ENCODE measurements around the gene PATJ.

Gene PATJ

DNA sequence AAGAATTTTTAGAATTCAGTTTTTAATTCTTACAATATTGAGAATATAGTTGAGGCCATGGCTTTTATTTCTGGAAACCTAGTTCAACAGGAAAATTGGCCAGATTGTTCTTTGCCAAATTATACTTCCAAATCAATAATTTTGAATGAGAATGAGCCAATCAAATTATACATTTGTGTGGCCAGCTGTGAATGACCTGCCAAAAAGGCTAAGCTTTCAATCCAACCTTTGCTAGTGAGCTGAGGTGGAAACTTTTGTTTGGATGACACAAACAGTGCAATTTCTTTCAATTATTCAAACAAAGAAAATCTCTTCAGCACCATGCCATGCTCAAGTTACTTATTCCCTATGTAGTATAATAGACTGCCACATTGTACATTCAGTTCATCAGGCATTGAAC lies 167.8 kb downstream of the PATJ start:
- TF ChIP-seq IKZF3 (tag by site-specific recombination; IDR thresholded peaks at IDR 0.05), result no peak
- TF ChIP-seq ZNF138 (tag by site-specific recombination; IDR thresholded peaks at IDR 0.05; ENCODE audit: borderline replicate concordance), result no peak
- no peak for TF ChIP-seq ZNF837 (tag by site-specific recombination; IDR thresholded peaks at IDR 0.05)
- TF ChIP-seq, protein P1, sequence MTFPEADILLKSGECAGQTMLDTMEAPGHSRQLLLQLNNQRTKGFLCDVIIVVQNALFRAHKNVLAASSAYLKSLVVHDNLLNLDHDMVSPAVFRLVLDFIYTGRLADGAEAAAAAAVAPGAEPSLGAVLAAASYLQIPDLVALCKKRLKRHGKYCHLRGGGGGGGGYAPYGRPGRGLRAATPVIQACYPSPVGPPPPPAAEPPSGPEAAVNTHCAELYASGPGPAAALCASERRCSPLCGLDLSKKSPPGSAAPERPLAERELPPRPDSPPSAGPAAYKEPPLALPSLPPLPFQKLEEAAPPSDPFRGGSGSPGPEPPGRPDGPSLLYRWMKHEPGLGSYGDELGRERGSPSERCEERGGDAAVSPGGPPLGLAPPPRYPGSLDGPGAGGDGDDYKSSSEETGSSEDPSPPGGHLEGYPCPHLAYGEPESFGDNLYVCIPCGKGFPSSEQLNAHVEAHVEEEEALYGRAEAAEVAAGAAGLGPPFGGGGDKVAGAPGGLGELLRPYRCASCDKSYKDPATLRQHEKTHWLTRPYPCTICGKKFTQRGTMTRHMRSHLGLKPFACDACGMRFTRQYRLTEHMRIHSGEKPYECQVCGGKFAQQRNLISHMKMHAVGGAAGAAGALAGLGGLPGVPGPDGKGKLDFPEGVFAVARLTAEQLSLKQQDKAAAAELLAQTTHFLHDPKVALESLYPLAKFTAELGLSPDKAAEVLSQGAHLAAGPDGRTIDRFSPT (tag by site-specific recombination; IDR thresholded peaks at IDR 0.05), result no peak
- no peak for TF ChIP-seq ZXDB (tag by site-specific recombination; IDR thresholded peaks at IDR 0.05)
- TF ChIP-seq ZNF169 (tag by site-specific recombination; IDR thresholded peaks at IDR 0.05), result no peak
- TF ChIP-seq SCRT2 (tag by site-specific recombination; IDR thresholded peaks at IDR 0.05), result no peak
- TF ChIP-seq ZNF335 (tag by site-specific recombination; conservative IDR thresholded peaks at IDR 0.05), result no peak
- TF ChIP-seq, protein P2, sequence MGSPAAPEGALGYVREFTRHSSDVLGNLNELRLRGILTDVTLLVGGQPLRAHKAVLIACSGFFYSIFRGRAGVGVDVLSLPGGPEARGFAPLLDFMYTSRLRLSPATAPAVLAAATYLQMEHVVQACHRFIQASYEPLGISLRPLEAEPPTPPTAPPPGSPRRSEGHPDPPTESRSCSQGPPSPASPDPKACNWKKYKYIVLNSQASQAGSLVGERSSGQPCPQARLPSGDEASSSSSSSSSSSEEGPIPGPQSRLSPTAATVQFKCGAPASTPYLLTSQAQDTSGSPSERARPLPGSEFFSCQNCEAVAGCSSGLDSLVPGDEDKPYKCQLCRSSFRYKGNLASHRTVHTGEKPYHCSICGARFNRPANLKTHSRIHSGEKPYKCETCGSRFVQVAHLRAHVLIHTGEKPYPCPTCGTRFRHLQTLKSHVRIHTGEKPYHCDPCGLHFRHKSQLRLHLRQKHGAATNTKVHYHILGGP (tag by site-specific recombination; IDR thresholded peaks at IDR 0.05), result no peak
- no peak for TF ChIP-seq ZNF561 (tag by site-specific recombination; IDR thresholded peaks at IDR 0.05; ENCODE audit: borderline replicate concordance)
- TF ChIP-seq OVOL3 (tag by site-specific recombination; IDR thresholded peaks at IDR 0.05), result no peak
- TF ChIP-seq ZNF548 (tag by site-specific recombination; IDR thresholded peaks at IDR 0.05), result no peak
- Histone ChIP-seq H3K4me3 (ENCODE audit: low read depth, low read length) (no peak overlapping the region), H3K4me1 (ENCODE audit: control insufficient read depth, insufficient read depth, low read length) (no peaks in the 10 kb centered on the region), H3K9me3 (ENCODE audit: control insufficient read depth, insufficient read depth, low read depth, low read length) (no peaks in the 10 kb centered on the region), H3K36me3 (ENCODE audit: control insufficient read depth in 2 of 2, insufficient read depth in 1 of 2, low read length in 2 of 2) (peaks cover 4 to 22% of the 10 kb centered on the region in 2 experiments), H3K27ac (ENCODE audit: extremely low read depth, low read depth, low read length) (no peak overlapping the region)
- ChIA-PET POLR2A (no interaction called here), CTCF (no interaction called here)

DNA sequence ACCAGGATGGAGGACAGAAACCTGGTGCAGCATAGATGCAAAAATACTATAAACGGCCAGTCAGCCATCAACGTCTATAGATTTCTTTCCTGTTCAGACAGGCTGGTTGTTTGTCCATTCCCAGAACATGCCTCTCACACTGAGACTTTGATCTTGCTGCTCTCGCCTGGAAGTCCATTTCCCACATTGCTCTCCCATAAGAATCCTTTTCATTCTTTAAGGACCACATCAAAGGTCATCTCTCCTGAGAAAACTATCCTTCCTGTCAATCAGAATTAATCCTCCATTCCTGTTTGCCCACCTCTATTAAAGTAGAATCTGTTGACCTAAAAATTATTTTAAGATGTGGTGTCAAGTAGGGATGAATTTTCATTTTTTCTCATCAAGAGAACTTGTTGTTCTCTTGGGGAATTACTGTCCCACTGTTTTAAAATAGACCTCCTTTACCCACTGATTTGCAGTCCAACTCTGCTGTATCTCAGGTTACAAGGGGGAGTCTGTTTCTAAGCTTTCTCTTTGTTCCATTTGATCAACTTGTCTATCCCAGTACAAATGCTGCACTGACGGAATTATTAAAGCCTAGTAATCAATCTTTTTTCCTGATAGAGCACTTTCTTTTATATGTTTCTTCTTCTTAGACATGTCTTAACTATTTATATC lies 172.7 kb downstream of the PATJ start:
- H3K27ac ChIP-seq (ENCODE audit: extremely low read depth, low read depth, low read length), result no peak overlapping the region
- ChIA-PET POLR2A (no interaction called here), CTCF (no interaction called here)
- H3K4me3 ChIP-seq (ENCODE audit: low read depth, low read length), result no peak overlapping the region
- TF ChIP-seq ZSCAN23 (tag by site-specific recombination; IDR thresholded peaks at IDR 0.05) (no peak), ZNF433 (tag by site-specific recombination; IDR thresholded peaks at IDR 0.05; ENCODE audit: low read depth) (no peak), ZNF610 (tag by site-specific recombination; IDR thresholded peaks at IDR 0.05; ENCODE audit: borderline replicate concordance) (no peak)
- TF ChIP-seq, protein P3, sequence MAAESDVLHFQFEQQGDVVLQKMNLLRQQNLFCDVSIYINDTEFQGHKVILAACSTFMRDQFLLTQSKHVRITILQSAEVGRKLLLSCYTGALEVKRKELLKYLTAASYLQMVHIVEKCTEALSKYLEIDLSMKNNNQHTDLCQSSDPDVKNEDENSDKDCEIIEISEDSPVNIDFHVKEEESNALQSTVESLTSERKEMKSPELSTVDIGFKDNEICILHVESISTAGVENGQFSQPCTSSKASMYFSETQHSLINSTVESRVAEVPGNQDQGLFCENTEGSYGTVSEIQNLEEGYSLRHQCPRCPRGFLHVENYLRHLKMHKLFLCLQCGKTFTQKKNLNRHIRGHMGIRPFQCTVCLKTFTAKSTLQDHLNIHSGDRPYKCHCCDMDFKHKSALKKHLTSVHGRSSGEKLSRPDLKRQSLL (tag by site-specific recombination; IDR thresholded peaks at IDR 0.05), result no peak
- no peaks in the 10 kb centered on the region for H3K9me3 ChIP-seq (ENCODE audit: control insufficient read depth, insufficient read depth, low read depth, low read length)
- H3K36me3 ChIP-seq (ENCODE audit: control insufficient read depth in 2 of 2, insufficient read depth in 1 of 2, low read length in 2 of 2), result peaks cover 8 to 12% of the 10 kb centered on the region in 2 experiments
- H3K4me1 ChIP-seq (ENCODE audit: control insufficient read depth, insufficient read depth, low read length), result no peaks in the 10 kb centered on the region

DNA sequence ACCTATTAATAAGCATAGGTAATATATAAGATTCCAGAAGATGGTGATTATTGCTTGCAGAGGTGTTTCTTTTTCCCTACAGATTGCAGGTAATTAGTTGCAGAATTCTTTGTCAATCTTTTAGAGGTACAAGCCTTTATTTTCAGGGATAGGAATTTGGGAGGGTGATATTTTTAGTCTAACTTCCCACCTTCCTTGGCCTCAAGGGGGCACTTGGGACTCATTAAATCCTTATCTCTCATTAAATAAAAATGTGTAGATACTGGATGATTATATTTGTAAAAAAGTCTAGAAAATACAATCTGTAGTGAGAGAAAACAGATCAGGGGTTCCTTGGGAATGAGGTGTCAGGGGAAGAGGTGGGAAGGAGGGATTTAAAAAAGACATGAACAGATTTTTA lies 179.2 kb downstream of the PATJ start:
- H3K4me3 ChIP-seq (ENCODE audit: low read depth, low read length), result no peak overlapping the region
- ChIA-PET POLR2A (no interaction called here), CTCF (no interaction called here)
- H3K36me3 ChIP-seq (ENCODE audit: control insufficient read depth in 2 of 2, insufficient read depth in 1 of 2, low read length in 2 of 2), result peaks cover 5 to 7% of the 10 kb centered on the region in 2 experiments; a peak in 2 of 3 replicates
- H3K4me1 ChIP-seq (ENCODE audit: control insufficient read depth, insufficient read depth, low read length), result no peaks in the 10 kb centered on the region; the same call in 1 of the 2 replicates
- no peaks in the 10 kb centered on the region for H3K9me3 ChIP-seq (ENCODE audit: control insufficient read depth, insufficient read depth, low read depth, low read length)
- H3K27ac ChIP-seq (ENCODE audit: extremely low read depth, low read depth, low read length), result no peak overlapping the region
- TF ChIP-seq, protein P4, sequence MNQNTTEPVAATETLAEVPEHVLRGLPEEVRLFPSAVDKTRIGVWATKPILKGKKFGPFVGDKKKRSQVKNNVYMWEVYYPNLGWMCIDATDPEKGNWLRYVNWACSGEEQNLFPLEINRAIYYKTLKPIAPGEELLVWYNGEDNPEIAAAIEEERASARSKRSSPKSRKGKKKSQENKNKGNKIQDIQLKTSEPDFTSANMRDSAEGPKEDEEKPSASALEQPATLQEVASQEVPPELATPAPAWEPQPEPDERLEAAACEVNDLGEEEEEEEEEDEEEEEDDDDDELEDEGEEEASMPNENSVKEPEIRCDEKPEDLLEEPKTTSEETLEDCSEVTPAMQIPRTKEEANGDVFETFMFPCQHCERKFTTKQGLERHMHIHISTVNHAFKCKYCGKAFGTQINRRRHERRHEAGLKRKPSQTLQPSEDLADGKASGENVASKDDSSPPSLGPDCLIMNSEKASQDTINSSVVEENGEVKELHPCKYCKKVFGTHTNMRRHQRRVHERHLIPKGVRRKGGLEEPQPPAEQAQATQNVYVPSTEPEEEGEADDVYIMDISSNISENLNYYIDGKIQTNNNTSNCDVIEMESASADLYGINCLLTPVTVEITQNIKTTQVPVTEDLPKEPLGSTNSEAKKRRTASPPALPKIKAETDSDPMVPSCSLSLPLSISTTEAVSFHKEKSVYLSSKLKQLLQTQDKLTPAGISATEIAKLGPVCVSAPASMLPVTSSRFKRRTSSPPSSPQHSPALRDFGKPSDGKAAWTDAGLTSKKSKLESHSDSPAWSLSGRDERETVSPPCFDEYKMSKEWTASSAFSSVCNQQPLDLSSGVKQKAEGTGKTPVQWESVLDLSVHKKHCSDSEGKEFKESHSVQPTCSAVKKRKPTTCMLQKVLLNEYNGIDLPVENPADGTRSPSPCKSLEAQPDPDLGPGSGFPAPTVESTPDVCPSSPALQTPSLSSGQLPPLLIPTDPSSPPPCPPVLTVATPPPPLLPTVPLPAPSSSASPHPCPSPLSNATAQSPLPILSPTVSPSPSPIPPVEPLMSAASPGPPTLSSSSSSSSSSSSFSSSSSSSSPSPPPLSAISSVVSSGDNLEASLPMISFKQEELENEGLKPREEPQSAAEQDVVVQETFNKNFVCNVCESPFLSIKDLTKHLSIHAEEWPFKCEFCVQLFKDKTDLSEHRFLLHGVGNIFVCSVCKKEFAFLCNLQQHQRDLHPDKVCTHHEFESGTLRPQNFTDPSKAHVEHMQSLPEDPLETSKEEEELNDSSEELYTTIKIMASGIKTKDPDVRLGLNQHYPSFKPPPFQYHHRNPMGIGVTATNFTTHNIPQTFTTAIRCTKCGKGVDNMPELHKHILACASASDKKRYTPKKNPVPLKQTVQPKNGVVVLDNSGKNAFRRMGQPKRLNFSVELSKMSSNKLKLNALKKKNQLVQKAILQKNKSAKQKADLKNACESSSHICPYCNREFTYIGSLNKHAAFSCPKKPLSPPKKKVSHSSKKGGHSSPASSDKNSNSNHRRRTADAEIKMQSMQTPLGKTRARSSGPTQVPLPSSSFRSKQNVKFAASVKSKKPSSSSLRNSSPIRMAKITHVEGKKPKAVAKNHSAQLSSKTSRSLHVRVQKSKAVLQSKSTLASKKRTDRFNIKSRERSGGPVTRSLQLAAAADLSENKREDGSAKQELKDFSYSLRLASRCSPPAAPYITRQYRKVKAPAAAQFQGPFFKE (tag by site-specific recombination; IDR thresholded peaks at IDR 0.05; ENCODE audit: borderline replicate concordance), result no peak
- TF ChIP-seq, protein P5, sequence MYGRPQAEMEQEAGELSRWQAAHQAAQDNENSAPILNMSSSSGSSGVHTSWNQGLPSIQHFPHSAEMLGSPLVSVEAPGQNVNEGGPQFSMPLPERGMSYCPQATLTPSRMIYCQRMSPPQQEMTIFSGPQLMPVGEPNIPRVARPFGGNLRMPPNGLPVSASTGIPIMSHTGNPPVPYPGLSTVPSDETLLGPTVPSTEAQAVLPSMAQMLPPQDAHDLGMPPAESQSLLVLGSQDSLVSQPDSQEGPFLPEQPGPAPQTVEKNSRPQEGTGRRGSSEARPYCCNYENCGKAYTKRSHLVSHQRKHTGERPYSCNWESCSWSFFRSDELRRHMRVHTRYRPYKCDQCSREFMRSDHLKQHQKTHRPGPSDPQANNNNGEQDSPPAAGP (tag by site-specific recombination; IDR thresholded peaks at IDR 0.05), result no peak
- no peak for TF ChIP-seq ZNF350 (tag by site-specific recombination; IDR thresholded peaks at IDR 0.05)
- no peak for TF ChIP-seq ZFP3 (tag by site-specific recombination; IDR thresholded peaks at IDR 0.05; ENCODE audit: low read depth)
- no peak for TF ChIP-seq KLF8 (tag by site-specific recombination; IDR thresholded peaks at IDR 0.05)
